HS-27A (cell line): ENCODE data around the gene PTPRH.

Source experiments
- DNase-seq: peaks from one replicate; pipeline ENCODE4 v3.0.0-alpha.2; 2012; ENCODE audit warnings: low read depth, missing footprints

The PTPRH gene

GRCh38 chr19:55244004-55244680 is 34.8 kb upstream of the PTPRH start:
- no peak for DNase-seq

- DNase-seq: no peak
Observed at GRCh38 chr19:55242517-55242916, 33.2 kb upstream of the PTPRH start.

GRCh38 chr19:55241935-55242464 is 32.7 kb upstream of the PTPRH start:
- DNase-seq: no peak

GRCh38 chr19:55241143-55241934 is 32.0 kb upstream of the PTPRH start:
- no peak for DNase-seq

GRCh38 chr19:55240713-55241020 is 31.4 kb upstream of the PTPRH start:
- no peak for DNase-seq

GRCh38 chr19:55239004-55239403 is 29.7 kb upstream of the PTPRH start:
- no peak for DNase-seq

GRCh38 chr19:55238030-55238429 is 28.7 kb upstream of the PTPRH start:
- no peak for DNase-seq

- DNase-seq: no peak
Observed at GRCh38 chr19:55232986-55233385, 23.7 kb upstream of the PTPRH start.

- DNase-seq: no peak
Observed at GRCh38 chr19:55232286-55232602, 22.9 kb upstream of the PTPRH start.

- DNase-seq: no peak
Observed at GRCh38 chr19:55231391-55232285, 22.3 kb upstream of the PTPRH start.

GRCh38 chr19:55230780-55231179 is 21.5 kb upstream of the PTPRH start:
- no peak for DNase-seq

GRCh38 chr19:55230329-55230728 is 21.0 kb upstream of the PTPRH start:
- DNase-seq: no peak

GRCh38 chr19:55229789-55230182 is 20.5 kb upstream of the PTPRH start:
- no peak for DNase-seq

GRCh38 chr19:55229145-55229788 is 20.0 kb upstream of the PTPRH start:
- DNase-seq: no peak

GRCh38 chr19:55228403-55229031 is 19.2 kb upstream of the PTPRH start, which contains the start of gene TMEM86B:
TMEM86B (minus strand) TSS chr19:55228763; CDS start chr19:55228741, 22 bp downstream.
- DNase-seq: no peak

- DNase-seq: no peak
Observed at GRCh38 chr19:55228015-55228391, 18.7 kb upstream of the PTPRH start.

GRCh38 chr19:55227241-55228014 is 18.1 kb upstream of the PTPRH start:
- no peak for DNase-seq

- no peak for DNase-seq
Observed at GRCh38 chr19:55226788-55227187, 17.5 kb upstream of the PTPRH start.

GRCh38 chr19:55226273-55226672 is 17.0 kb upstream of the PTPRH start:
- no peak for DNase-seq

GRCh38 chr19:55225415-55225958 is 16.2 kb upstream of the PTPRH start:
- DNase-seq: no peak
